CD4-positive, alpha-beta memory T cell (primary cell): ENCODE data around the gene ACTN2. TPM values are rescaled to one million over a fixed set of nuclear protein-coding genes. Genes with fewer than 3 reads are reported as not detected.

Source experiments
- CTCF ChIA-PET: fragments of 350-600 bp; sonication (Branson Sonifier 250); formaldehyde crosslinking; loops from one replicate; lab custom pipeline; 2021; ENCODE audit warnings: inconsistent platforms; ENCODE audit not compliant: partially characterized antibody; lab: Charles Lee
- POLR2A ChIA-PET: fragments of 350-600 bp; sonication (Branson Sonifier 250); formaldehyde crosslinking; loops from one replicate; lab custom pipeline; 2021; ENCODE audit not compliant: partially characterized antibody; lab: Charles Lee
- DNase-seq, 5 donors: peaks; one replicate each; pipeline versions ENCODE4 v3.0.0 to v3.0.0-alpha.2; 2020 to 2022; ENCODE audit warnings: mixed read lengths in 1 of 5
- H3K27ac ChIP-seq: one replicate; pipeline ENCODE4 v1.7.0; 2013; ENCODE audit warnings: low read depth, low read length
- H3K27me3 ChIP-seq: 2 replicates; pipeline ENCODE4 v1.7.0; 2013; ENCODE audit warnings: mild to moderate bottlenecking, low read length, moderate library complexity; ENCODE audit not compliant: insufficient read depth
- H3K36me3 ChIP-seq: 2 replicates; pipeline ENCODE4 v1.7.0; 2013; ENCODE audit warnings: mild to moderate bottlenecking, low read length, moderate library complexity; ENCODE audit not compliant: insufficient read depth
- H3K4me1 ChIP-seq: 2 replicates; pipeline ENCODE4 v1.7.0; 2013; ENCODE audit warnings: mild to moderate bottlenecking, low read length, moderate library complexity; ENCODE audit not compliant: insufficient read depth
- H3K4me3 ChIP-seq, 2 donors: one replicate each; pipeline ENCODE4 v1.7.0; 2013; ENCODE audit warnings: low read length in 2 of 2, mild to moderate bottlenecking in 1 of 2
- H3K9me3 ChIP-seq, 2 donors: one replicate each; pipeline ENCODE4 v1.7.0; 2013; ENCODE audit warnings: low read length in 2 of 2, control low read depth in 1 of 2; ENCODE audit not compliant: control insufficient read depth in 1 of 2
- H3K27ac Mint-ChIP-seq, 7 donors: one replicate each; pipeline ENCODE4 v1.8.0; 2020 to 2021; ENCODE audit warnings: mixed read lengths in 7 of 7, mild to moderate bottlenecking in 6 of 7, inconsistent platforms in 3 of 7, moderate library complexity in 3 of 7
- H3K27me3 Mint-ChIP-seq, 2 donors: one replicate each; pipeline ENCODE4 v1.8.0; 2020 to 2021; ENCODE audit warnings: mixed read lengths in 2 of 2
- H3K36me3 Mint-ChIP-seq, 2 donors: one replicate each; pipeline ENCODE4 v1.8.0; 2020 to 2021; ENCODE audit warnings: mixed read lengths in 2 of 2, inconsistent platforms in 1 of 2, mild to moderate bottlenecking in 1 of 2
- H3K4me1 Mint-ChIP-seq, 4 donors: one replicate each; pipeline ENCODE4 v1.8.0; 2020 to 2021; ENCODE audit warnings: mixed read lengths in 4 of 4, mild to moderate bottlenecking in 1 of 4
- H3K4me3 Mint-ChIP-seq, 8 donors: one replicate each; pipeline ENCODE4 v1.8.0; 2020 to 2021; ENCODE audit warnings: mixed read lengths in 8 of 8, mild to moderate bottlenecking in 7 of 8, moderate library complexity in 6 of 8, inconsistent platforms in 3 of 8
- H3K9me3 Mint-ChIP-seq, 8 donors: one replicate each; pipeline ENCODE4 v1.8.0; 2020 to 2021; ENCODE audit warnings: mixed read lengths in 8 of 8, mild to moderate bottlenecking in 5 of 8, inconsistent platforms in 3 of 8, moderate library complexity in 1 of 8
- intact Hi-C: fragments of 100-400 bp; cut with micrococcal nuclease; formaldehyde crosslinking; loops from one replicate; pipeline ENCODE4 v1.15.1; 2023
- polyA plus RNA-seq, 2 donors: library from polyadenylated mRNA; unstranded; fragments of 300-500 nt; fragmentation: Illumina TruSeq; gene quantifications; one replicate each; pipeline ENCODE4 v1.2.3, GENCODE V29; 2021
- total RNA-seq, 2 experiments: library from RNA; stranded (reverse); gene quantifications; one replicate each; pipeline ENCODE4 v1.2.3, GENCODE V29; 2021

The ACTN2 gene
- total and polyA plus RNA-seq, 4 experiments from 2014 or later: not detected

- intact Hi-C loops: no loop called here
- Histone ChIP-seq H3K9me3 (no peaks in the 10 kb centered on the region), H3K36me3 (no peaks in the 10 kb centered on the region), H3K4me3 (no peak overlapping the region), H3K4me1 (no peaks in the 10 kb centered on the region), H3K27me3 (no peaks in the 10 kb centered on the region), H3K27ac (no peak overlapping the region)
- H3K4me1 Mint-ChIP-seq: peaks cover 0 to 2% (median under 1%) of the 10 kb centered on the region in 4 donors
- no peaks in the 10 kb centered on the region for H3K36me3 Mint-ChIP-seq
- peaks cover 2 to 4% of the 10 kb centered on the region in 2 donors for H3K27me3 Mint-ChIP-seq
- POLR2A ChIA-PET: no interaction called here
- H3K9me3 Mint-ChIP-seq: no peaks in the 10 kb centered on the region
- no peak overlapping the region for H3K4me3 Mint-ChIP-seq
- H3K27ac Mint-ChIP-seq: no peak overlapping the region
- CTCF ChIA-PET: no interaction called here
- DNase-seq: no peak
Measured at GRCh38 chr1:236734141-236734765, 48.0 kb downstream of the ACTN2 start.

DNA sequence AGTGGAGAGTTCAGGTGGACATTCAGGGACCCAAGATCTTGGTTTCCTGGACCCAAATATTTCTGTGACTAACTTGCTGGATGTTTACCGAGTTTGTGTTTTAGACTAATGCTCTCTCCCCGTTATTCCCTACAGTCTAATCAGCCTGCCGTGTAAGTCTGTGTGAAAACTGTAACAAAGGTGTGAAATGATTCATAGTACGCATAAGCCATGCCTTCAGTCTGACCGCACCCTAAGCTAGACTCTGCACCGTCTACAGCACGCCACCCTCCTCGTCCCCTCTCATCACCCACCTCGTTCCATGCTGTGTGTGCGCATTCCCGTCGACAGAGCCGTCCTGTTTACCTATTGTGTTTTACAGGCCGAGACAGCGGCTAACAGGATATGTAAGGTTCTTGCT is 50.5 kb downstream of the ACTN2 start:
- H3K27ac ChIP-seq: no peak overlapping the region
- CTCF ChIA-PET: no interaction called here
- no peak overlapping the region for H3K4me3 ChIP-seq
- POLR2A ChIA-PET: no interaction called here
- Mint-ChIP-seq H3K4me3 (no peak overlapping the region), H3K36me3 (peaks cover 0 to 3% of the 10 kb centered on the region in 2 donors), H3K27me3 (peaks cover 5 to 8% of the 10 kb centered on the region in 2 donors), H3K27ac (no peak overlapping the region), H3K4me1 (peaks cover 0 to 2% (median under 1%) of the 10 kb centered on the region in 4 donors), H3K9me3 (peaks cover 0 to 3% (median 0%) of the 10 kb centered on the region in 8 donors)
- no peaks in the 10 kb centered on the region for H3K4me1 ChIP-seq
- intact Hi-C loops: no loop called here
- no peaks in the 10 kb centered on the region for H3K9me3 ChIP-seq
- no peaks in the 10 kb centered on the region for H3K27me3 ChIP-seq
- DNase-seq: no peak
- no peaks in the 10 kb centered on the region for H3K36me3 ChIP-seq

GRCh38 chr1:236741753-236742152 is 55.5 kb downstream of the ACTN2 start:
- Mint-ChIP-seq H3K27ac (no peak overlapping the region), H3K9me3 (peaks cover 0 to 3% (median 0%) of the 10 kb centered on the region in 8 donors), H3K4me3 (no peak overlapping the region), H3K36me3 (peaks cover 0 to 3% of the 10 kb centered on the region in 2 donors), H3K27me3 (peaks cover 9 to 11% of the 10 kb centered on the region in 2 donors), H3K4me1 (no peaks in the 10 kb centered on the region)
- CTCF ChIA-PET: no interaction called here
- Histone ChIP-seq H3K27ac (no peak overlapping the region), H3K27me3 (no peaks in the 10 kb centered on the region), H3K9me3 (no peaks in the 10 kb centered on the region), H3K4me3 (no peak overlapping the region), H3K4me1 (no peaks in the 10 kb centered on the region), H3K36me3 (no peaks in the 10 kb centered on the region)
- intact Hi-C loops: no loop called here
- DNase-seq: no peak
- POLR2A ChIA-PET: no interaction called here

DNA sequence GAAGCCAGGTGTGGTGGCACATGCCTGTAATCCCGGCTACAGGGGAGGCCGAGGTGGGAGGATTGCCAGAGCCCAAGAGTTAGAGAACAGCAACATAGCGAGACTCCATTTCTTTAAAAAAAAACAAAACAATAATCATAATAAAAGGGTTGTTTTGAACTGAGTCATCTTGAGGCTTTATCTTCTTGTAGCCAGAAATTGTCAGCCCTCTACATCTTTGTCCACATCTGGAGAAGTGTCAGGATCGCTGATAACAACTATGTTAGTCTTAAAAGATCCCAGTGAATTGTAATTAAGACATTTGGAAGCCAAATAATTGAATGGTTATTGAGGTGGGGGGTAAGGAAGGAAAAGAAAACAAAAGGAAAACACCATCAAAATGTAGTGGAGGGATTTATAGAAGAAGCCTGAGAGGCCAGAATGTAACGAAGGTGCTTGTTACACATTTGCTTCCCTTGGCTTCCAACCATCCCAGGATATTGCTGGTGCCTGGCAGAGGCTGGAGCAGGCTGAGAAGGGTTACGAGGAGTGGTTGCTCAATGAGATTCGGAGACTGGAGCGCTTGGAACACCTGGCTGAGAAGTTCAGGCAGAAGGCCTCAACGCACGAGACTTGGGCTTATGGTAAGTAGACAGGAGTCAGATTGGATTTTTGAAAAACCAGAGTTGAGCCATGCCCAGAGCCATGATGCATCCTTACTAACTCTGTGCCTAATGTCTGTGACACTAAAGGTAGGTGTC is 56.3 kb downstream of the ACTN2 start:
- peaks cover 0 to 3% of the 10 kb centered on the region in 2 donors for H3K36me3 Mint-ChIP-seq
- Histone ChIP-seq H3K36me3 (no peaks in the 10 kb centered on the region), H3K27ac (no peak overlapping the region), H3K4me3 (no peak overlapping the region), H3K4me1 (no peaks in the 10 kb centered on the region), H3K27me3 (peaks cover 1% of the 10 kb centered on the region), H3K9me3 (no peaks in the 10 kb centered on the region)
- no peak overlapping the region for H3K4me3 Mint-ChIP-seq
- H3K27ac Mint-ChIP-seq: no peak overlapping the region
- POLR2A ChIA-PET: no interaction called here
- H3K27me3 Mint-ChIP-seq: peaks cover 10 to 15% of the 10 kb centered on the region in 2 donors
- peaks cover 0 to 3% (median 0%) of the 10 kb centered on the region in 8 donors for H3K9me3 Mint-ChIP-seq
- CTCF ChIA-PET: no interaction called here
- no peaks in the 10 kb centered on the region for H3K4me1 Mint-ChIP-seq
- intact Hi-C loops: no loop called here
- no peak for DNase-seq

- H3K4me1 ChIP-seq: no peaks in the 10 kb centered on the region
- peaks cover 4% of the 10 kb centered on the region for H3K27me3 ChIP-seq
- H3K9me3 Mint-ChIP-seq: peaks cover 0 to 3% (median 0%) of the 10 kb centered on the region in 8 donors
- no peak overlapping the region for H3K27ac Mint-ChIP-seq
- no peak overlapping the region for H3K4me3 Mint-ChIP-seq
- intact Hi-C loops: no loop called here
- DNase-seq: no peak
- H3K9me3 ChIP-seq: no peaks in the 10 kb centered on the region
- ChIA-PET POLR2A (no interaction called here), CTCF (no interaction called here)
- H3K36me3 ChIP-seq: no peaks in the 10 kb centered on the region
- H3K4me3 ChIP-seq: no peak overlapping the region
- no peak overlapping the region for H3K27ac ChIP-seq
- peaks cover 15 to 18% of the 10 kb centered on the region in 2 donors for H3K27me3 Mint-ChIP-seq
- peaks cover 0 to 3% of the 10 kb centered on the region in 2 donors for H3K36me3 Mint-ChIP-seq
- no peaks in the 10 kb centered on the region for H3K4me1 Mint-ChIP-seq
Measured at GRCh38 chr1:236744533-236744932, 58.2 kb downstream of the ACTN2 start.

- Mint-ChIP-seq H3K27me3 (peaks cover 16 to 20% of the 10 kb centered on the region in 2 donors), H3K27ac (no peak overlapping the region), H3K36me3 (no peaks in the 10 kb centered on the region), H3K4me3 (no peak overlapping the region), H3K4me1 (no peaks in the 10 kb centered on the region), H3K9me3 (no peaks in the 10 kb centered on the region)
- intact Hi-C loops: no loop called here
- Histone ChIP-seq H3K27me3 (peaks cover 4% of the 10 kb centered on the region), H3K9me3 (no peaks in the 10 kb centered on the region), H3K4me1 (no peaks in the 10 kb centered on the region), H3K27ac (no peak overlapping the region), H3K4me3 (no peak overlapping the region), H3K36me3 (no peaks in the 10 kb centered on the region)
- POLR2A ChIA-PET: no interaction called here
- DNase-seq: no peak
- CTCF ChIA-PET: no interaction called here
Measured at GRCh38 chr1:236746785-236747184, 60.5 kb downstream of the ACTN2 start.

DNA sequence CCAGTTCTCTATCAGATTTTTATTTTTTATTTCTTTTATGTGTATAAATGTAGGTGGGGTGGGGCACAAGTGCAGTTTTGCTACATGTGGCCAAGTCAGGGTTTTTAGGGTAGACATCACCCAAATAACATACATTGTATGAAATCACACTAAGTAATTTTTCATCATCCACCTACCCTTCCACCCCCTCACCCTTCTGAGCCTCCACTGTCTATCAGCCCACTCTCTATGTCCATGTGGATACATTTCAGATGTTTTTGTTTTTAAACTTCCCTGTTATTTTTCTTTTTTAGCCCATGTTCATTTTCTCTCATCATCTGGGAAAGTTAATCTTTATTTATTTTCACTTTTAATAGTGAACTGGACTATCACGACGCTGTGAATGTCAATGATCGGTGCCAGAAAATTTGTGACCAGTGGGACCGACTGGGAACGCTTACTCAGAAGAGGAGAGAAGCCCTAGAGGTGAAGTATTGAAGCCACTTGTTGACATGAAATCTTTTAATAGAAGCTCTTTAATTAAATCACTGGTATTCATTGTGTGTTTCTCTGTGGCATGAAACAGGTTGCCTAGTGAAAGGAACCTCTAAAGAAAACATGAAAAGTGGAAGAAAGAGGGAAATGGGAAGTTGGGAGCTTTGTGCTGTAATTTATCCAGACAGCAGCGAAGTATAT is 61.1 kb downstream of the ACTN2 start:
- DNase-seq: no peak
- Mint-ChIP-seq H3K4me1 (no peaks in the 10 kb centered on the region), H3K27me3 (peaks cover 19 to 21% of the 10 kb centered on the region in 2 donors), H3K9me3 (no peaks in the 10 kb centered on the region), H3K36me3 (no peaks in the 10 kb centered on the region), H3K4me3 (no peak overlapping the region), H3K27ac (no peak overlapping the region)
- no peaks in the 10 kb centered on the region for H3K36me3 ChIP-seq
- ChIA-PET CTCF (interaction anchor here (0.8 kb wide), 1 partner anchor 12 kb away, joined by 3 read pairs; no protein-coding TSS in a partner anchor), POLR2A (no interaction called here)
- H3K27ac ChIP-seq: no peak overlapping the region
- no peaks in the 10 kb centered on the region for H3K4me1 ChIP-seq
- peaks cover 4% of the 10 kb centered on the region for H3K27me3 ChIP-seq
- no peak overlapping the region for H3K4me3 ChIP-seq
- H3K9me3 ChIP-seq: no peaks in the 10 kb centered on the region
- intact Hi-C loops: no loop called here
